Muscle of leg (tissue), 11 donors: ENCODE measurements around the gene RGMA. TPM values are rescaled to one million over a fixed set of nuclear protein-coding genes. Genes with fewer than 3 reads are reported as not detected.
"Not testable (repeated sequence)": the region's sequence is repeated elsewhere in the genome, so short reads cannot be mapped to it uniquely, and the experiment has no call there.

Experiments
- DNase-seq: peaks from one replicate; pipeline ENCODE4 v3.0.0; 2013
- H3K27ac ChIP-seq: one replicate; pipeline ENCODE4 v1.5.1; 2013; ENCODE audit warnings: mild to moderate bottlenecking, low read length, control low read depth
- H3K27me3 ChIP-seq: one replicate; pipeline ENCODE4 v1.6.1; 2013; ENCODE audit warnings: low read length; ENCODE audit not compliant: control insufficient read depth, insufficient read depth
- H3K36me3 ChIP-seq: one replicate; pipeline ENCODE4 v1.6.1; 2013; ENCODE audit warnings: low read length; ENCODE audit not compliant: control insufficient read depth, insufficient read depth
- H3K4me1 ChIP-seq: one replicate; pipeline ENCODE4 v1.6.1; 2013; ENCODE audit warnings: low read length; ENCODE audit not compliant: control insufficient read depth, insufficient read depth
- H3K4me3 ChIP-seq: one replicate; pipeline ENCODE4 v1.5.1; 2013; ENCODE audit warnings: low read length, control low read depth
- H3K9me3 ChIP-seq: replicated peaks from 2 replicates; pipeline ENCODE4 v1.6.1; 2013; ENCODE audit warnings: low read depth, low read length; ENCODE audit not compliant: control insufficient read depth
- WGBS: methylation state at CpG from one replicate; pipeline ENCODE4 v1.1.5; 2013; ENCODE audit warnings: missing lambda C conversion rate; ENCODE audit not compliant: insufficient coverage; 5-methylcytosine and 5-hydroxymethylcytosine counted together
- polyA plus RNA-seq, 8 donors: library from polyadenylated mRNA; unstranded; fragments of 120-200 nt; gene quantifications; one replicate each; pipeline versions ENCODE4 v1.2.1 to v1.2.3, GENCODE V29; 2013; ENCODE audit warnings: inconsistent platforms in 1 of 8, low replicate concordance in 1 of 8; ENCODE audit not compliant: insufficient read length in 8 of 8, insufficient read depth in 1 of 8
- total RNA-seq: library from RNA; stranded (reverse); fragments of 120-200 nt; gene quantifications from one replicate; pipeline ENCODE4 v1.2.4, GENCODE V29; 2013

Gene RGMA
- total and polyA plus RNA-seq, 9 donors, result 16.4 to 90.8 (median 68.9) TPM

GRCh38 chr15:93035953-93036810 lies 52.8 kb downstream of the RGMA start:
- DNase-seq, result peak; percentile 48
- Histone ChIP-seq H3K27me3 (no peaks in the 10 kb centered on the region), H3K9me3 (no peaks in the 10 kb centered on the region), H3K36me3 (peaks cover 10% of the 10 kb centered on the region), H3K27ac (no peak overlapping the region), H3K4me1 (peaks cover 35% of the 10 kb centered on the region), H3K4me3 (no peak overlapping the region)
- WGBS, result 82% methylated on average over 23 of the region's 32 CpGs

GRCh38 chr15:93035092-93035915 lies 53.7 kb downstream of the RGMA start:
- 73% methylated on average over 17 of the region's 18 CpGs for WGBS
- Histone ChIP-seq H3K27me3 (no peaks in the 10 kb centered on the region), H3K4me3 (no peak overlapping the region), H3K4me1 (peaks cover 44% of the 10 kb centered on the region), H3K36me3 (peaks cover 2% of the 10 kb centered on the region), H3K27ac (no peak overlapping the region), H3K9me3 (no peaks in the 10 kb centered on the region)
- DNase-seq, result no peak

- Histone ChIP-seq H3K36me3 (no peaks in the 10 kb centered on the region), H3K4me3 (no peak overlapping the region), H3K27ac (no peak overlapping the region), H3K27me3 (no peaks in the 10 kb centered on the region), H3K9me3 (no peaks in the 10 kb centered on the region), H3K4me1 (peaks cover 52% of the 10 kb centered on the region)
- WGBS, result 72% methylated on average over 2 of the region's 7 CpGs
- no peak for DNase-seq
Measured at GRCh38 chr15:93034512-93034911, 54.5 kb downstream of the RGMA start.

GRCh38 chr15:93033434-93034045 lies 55.5 kb downstream of the RGMA start:
- H3K4me1 ChIP-seq, result peaks cover 57% of the 10 kb centered on the region
- no peaks in the 10 kb centered on the region for H3K27me3 ChIP-seq

GRCh38 chr15:93032515-93033206 lies 56.4 kb downstream of the RGMA start:
- not testable (repeated sequence) for H3K27ac ChIP-seq, H3K9me3 ChIP-seq, H3K27me3 ChIP-seq, H3K4me3 ChIP-seq, H3K36me3 ChIP-seq, DNase-seq
- H3K4me1 ChIP-seq, result peaks cover 57% of the 10 kb centered on the region
- 90% methylated on average over 20 of the region's 21 CpGs for WGBS

More at GRCh38 chr15:93033434-93034045, 55.5 kb downstream of the RGMA start:
- Histone ChIP-seq H3K36me3 (no peaks in the 10 kb centered on the region), H3K4me3 (no peak overlapping the region), H3K27ac (no peak overlapping the region), H3K9me3 (no peaks in the 10 kb centered on the region)
- DNase-seq, result no peak
- WGBS, result 89% methylated on average over 14 of the region's 14 CpGs

- 92% methylated on average over 32 of the region's 44 CpGs for WGBS
- H3K4me3 ChIP-seq, DNase-seq, H3K27me3 ChIP-seq, H3K27ac ChIP-seq, H3K9me3 ChIP-seq: not testable (repeated sequence)
- H3K4me1 ChIP-seq, result peaks cover 56% of the 10 kb centered on the region
- H3K36me3 ChIP-seq, result peaks cover 13% of the 10 kb centered on the region
Measured at GRCh38 chr15:93031557-93032384, 57.2 kb downstream of the RGMA start.

- H3K4me3 ChIP-seq, result no peak overlapping the region
Measured at GRCh38 chr15:93031103-93031464, 57.9 kb downstream of the RGMA start.

GRCh38 chr15:93030430-93031102 lies 58.4 kb downstream of the RGMA start:
- Histone ChIP-seq H3K4me1 (peaks cover 56% of the 10 kb centered on the region), H3K4me3 (no peak overlapping the region), H3K36me3 (peaks cover 24% of the 10 kb centered on the region), H3K9me3 (no peaks in the 10 kb centered on the region), H3K27me3 (no peaks in the 10 kb centered on the region), H3K27ac (peak overlapping the region; percentile 32)
- WGBS, result 14% methylated on average over 12 of the region's 20 CpGs
- peak; percentile 86 for DNase-seq

More at GRCh38 chr15:93031103-93031464, 57.9 kb downstream of the RGMA start:
- WGBS, result 55% methylated on average over 7 of the region's 9 CpGs
- no peaks in the 10 kb centered on the region for H3K27me3 ChIP-seq
- peaks cover 20% of the 10 kb centered on the region for H3K36me3 ChIP-seq
- DNase-seq, result no peak
- H3K4me1 ChIP-seq, result peaks cover 56% of the 10 kb centered on the region
- no peak overlapping the region for H3K27ac ChIP-seq
- no peaks in the 10 kb centered on the region for H3K9me3 ChIP-seq
